IMR-90 (cell line): ENCODE data around the gene GRM4. TPM values are rescaled to one million over a fixed set of nuclear protein-coding genes. Genes with fewer than 3 reads are reported as not detected.

Experiments
- ATAC-seq: fragments of 200-7000 bp; cut with Tn5 transposase; 2 replicates; pipeline ENCODE4 v1.9.1; 2020; ENCODE audit warnings: low read depth, mild to moderate bottlenecking, moderate library complexity
- BruUV-seq: library from RNA; stranded (reverse); fragments of 400-500 nt; replicated peaks from 2 replicates; lab custom pipeline; 2021; lab: Mats Ljungman, UMichigan
- CTCF ChIA-PET: fragments of 300-600 bp; formaldehyde crosslinking; extraction: SDS; loops from one replicate; lab custom pipeline; 2021; ENCODE audit warnings: antibody characterized with exemption; lab: Yijun Ruan, JAX
- POLR2A ChIA-PET: fragments of 300-600 bp; sonication (Branson Sonifier 250); formaldehyde crosslinking; loops from one replicate; lab custom pipeline; 2022; ENCODE audit warnings: antibody characterized with exemption; ENCODE audit not compliant: unreplicated experiment; lab: Charles Lee
- DNase-seq: peaks from one replicate; pipeline ENCODE4 v3.0.0; 2013
- H2AFZ ChIP-seq: replicated peaks from 2 replicates; pipeline ENCODE3; 2013; ENCODE audit warnings: low read length, mild to moderate bottlenecking; ENCODE audit not compliant: poor library complexity
- H2AK5ac ChIP-seq: 2 replicates; pipeline ENCODE4 v1.6.1; 2013; ENCODE audit warnings: low read depth, low read length, inconsistent platforms
- H2AK9ac ChIP-seq: replicated peaks from 2 replicates; pipeline ENCODE3; 2013; ENCODE audit warnings: mild to moderate bottlenecking, low read depth, low read length, moderate library complexity; ENCODE audit not compliant: poor library complexity
- H2BK120ac ChIP-seq: 2 replicates; pipeline ENCODE4 v1.6.1; 2013; ENCODE audit warnings: low read depth, low read length, inconsistent platforms
- H2BK15ac ChIP-seq: 3 replicates; pipeline ENCODE4 v1.6.1; 2013; ENCODE audit warnings: low read depth, low read length, inconsistent platforms
- H2BK20ac ChIP-seq: 2 replicates; pipeline ENCODE4 v1.6.1; 2013; ENCODE audit warnings: low read depth, mild to moderate bottlenecking, inconsistent platforms, low read length, moderate library complexity
- H2BK5ac ChIP-seq: 2 replicates; pipeline ENCODE4 v1.6.1; 2013; ENCODE audit warnings: mild to moderate bottlenecking, low read depth, low read length, inconsistent platforms; ENCODE audit not compliant: poor library complexity, severe bottlenecking
- H3K14ac ChIP-seq: replicated peaks from 2 replicates; pipeline ENCODE4 v1.6.1; 2013; ENCODE audit warnings: low read depth, low read length, inconsistent platforms
- H3K18ac ChIP-seq: 2 replicates; pipeline ENCODE4 v1.6.1; 2013; ENCODE audit warnings: low read depth, low read length, control low read depth
- H3K23ac ChIP-seq: 2 replicates; pipeline ENCODE4 v1.6.1; 2013; ENCODE audit warnings: low read depth, low read length, inconsistent platforms
- H3K27ac ChIP-seq: 2 replicates; pipeline ENCODE4 v1.5.1; 2013; ENCODE audit warnings: mild to moderate bottlenecking, control low read depth, low read length; ENCODE audit not compliant: insufficient read depth
- H3K27me3 ChIP-seq: 2 replicates; pipeline ENCODE4 v1.6.1; 2013; ENCODE audit warnings: low read length; ENCODE audit not compliant: control insufficient read depth, insufficient read depth
- H3K36me3 ChIP-seq: 2 replicates; pipeline ENCODE4 v1.6.1; 2013; ENCODE audit warnings: low read length, mixed read lengths; ENCODE audit not compliant: control insufficient read depth, insufficient read depth
- H3K4ac ChIP-seq: 2 replicates; pipeline ENCODE4 v1.6.1; 2013; ENCODE audit warnings: low read depth, low read length, inconsistent platforms
- H3K4me1 ChIP-seq: 2 replicates; pipeline ENCODE4 v1.6.1; 2013; ENCODE audit warnings: low read length, mixed read lengths; ENCODE audit not compliant: control insufficient read depth, insufficient read depth
- H3K4me2 ChIP-seq: 2 replicates; pipeline ENCODE4 v1.6.1; 2013; ENCODE audit warnings: low read depth, mild to moderate bottlenecking, control low read depth, low read length, moderate library complexity
- H3K4me3 ChIP-seq: 2 replicates; pipeline ENCODE4 v1.5.1; 2013; ENCODE audit warnings: low read depth, mild to moderate bottlenecking, control low read depth, low read length, moderate library complexity; ENCODE audit not compliant: insufficient read depth
- H3K56ac ChIP-seq: 2 replicates; pipeline ENCODE4 v1.6.1; 2013; ENCODE audit warnings: low read length, inconsistent platforms; ENCODE audit not compliant: insufficient read depth; ENCODE audit errors: extremely low read depth
- H3K79me1 ChIP-seq, 2 experiments: 2 replicates each; pipeline ENCODE4 v1.6.1; 2013; ENCODE audit warnings: low read length in 2 of 2, inconsistent platforms in 1 of 2, low read depth in 1 of 2
- H3K9ac ChIP-seq: 2 replicates; pipeline ENCODE4 v1.6.1; 2013; ENCODE audit warnings: low read depth, low read length, control low read depth
- H3K9me1 ChIP-seq: 2 replicates; pipeline ENCODE4 v1.6.1; 2013; ENCODE audit warnings: low read length, inconsistent platforms; ENCODE audit not compliant: insufficient read depth
- H3K9me3 ChIP-seq: 2 replicates; pipeline ENCODE4 v1.6.1; 2013; ENCODE audit warnings: low read length; ENCODE audit not compliant: control insufficient read depth, insufficient read depth
- H4K20me1 ChIP-seq: 2 replicates; pipeline ENCODE4 v1.6.1; 2013; ENCODE audit warnings: low read length, inconsistent platforms; ENCODE audit not compliant: insufficient read depth
- H4K5ac ChIP-seq: 2 replicates; pipeline ENCODE4 v1.6.1; 2013; ENCODE audit warnings: mild to moderate bottlenecking, low read depth, low read length, control low read depth
- H4K8ac ChIP-seq, 2 experiments: 2 replicates each; pipeline ENCODE4 v1.6.1; 2013; ENCODE audit warnings: low read depth in 2 of 2, low read length in 2 of 2, control low read depth in 1 of 2, inconsistent platforms in 1 of 2
- H4K91ac ChIP-seq: 2 replicates; pipeline ENCODE4 v1.6.1; 2013; ENCODE audit warnings: low read depth, low read length, inconsistent platforms; ENCODE audit not compliant: insufficient read depth
- BHLHE40 ChIP-seq: fragments of 150-350 bp; IDR thresholded peaks from 2 replicates; pipeline ENCODE4 v1.6.1; 2016; ENCODE audit warnings: mild to moderate bottlenecking, low read depth, low read length
- CEBPB ChIP-seq: IDR thresholded peaks from 2 replicates; pipeline ENCODE4 v1.6.1; 2012; ENCODE audit warnings: low read depth, low read length, improper control_type of control experiment
- CHD1 ChIP-seq: IDR thresholded peaks from 2 replicates; pipeline ENCODE4 v1.6.1; 2012; ENCODE audit warnings: low read depth, low read length, improper control_type of control experiment
- ELK1 ChIP-seq: fragments of 150-350 bp; IDR thresholded peaks from 2 replicates; pipeline ENCODE4 v1.6.1; 2016; ENCODE audit warnings: low read depth, mild to moderate bottlenecking, low read length, moderate library complexity, borderline replicate concordance
- FOS ChIP-seq: fragments of 150-350 bp; IDR thresholded peaks from 2 replicates; pipeline ENCODE4 v1.6.1; 2016; ENCODE audit warnings: low read depth, low read length
- MAFK ChIP-seq: IDR thresholded peaks from 2 replicates; pipeline ENCODE4 v1.6.1; 2012; ENCODE audit warnings: low read depth, low read length, improper control_type of control experiment
- MXI1 ChIP-seq: IDR thresholded peaks from 2 replicates; pipeline ENCODE4 v1.6.1; 2012; ENCODE audit warnings: low read depth, mild to moderate bottlenecking, low read length, moderate library complexity, borderline replicate concordance
- NFE2L2 ChIP-seq: fragments of 150-350 bp; IDR thresholded peaks from 2 replicates; pipeline ENCODE4 v1.6.1; 2016; ENCODE audit warnings: low read depth, mild to moderate bottlenecking, low read length
- POLR2A ChIP-seq: IDR thresholded peaks from 2 replicates; pipeline ENCODE4 v1.6.1; 2012; ENCODE audit warnings: mild to moderate bottlenecking, low read depth, low read length
- RCOR1 ChIP-seq: IDR thresholded peaks from 2 replicates; pipeline ENCODE4 v1.6.1; 2012; ENCODE audit warnings: mild to moderate bottlenecking, low read length, improper control_type of control experiment; ENCODE audit not compliant: insufficient replicate concordance
- RFX5 ChIP-seq: IDR thresholded peaks from 2 replicates; pipeline ENCODE4 v1.8.0; 2012; ENCODE audit warnings: low read depth, mild to moderate bottlenecking, low read length, moderate library complexity
- SMC3 ChIP-seq: fragments of 150-350 bp; IDR thresholded peaks from 2 replicates; pipeline ENCODE4 v1.6.1; 2016; ENCODE audit warnings: low read depth, mild to moderate bottlenecking, antibody characterized with exemption, low read length, moderate library complexity
- USF2 ChIP-seq: fragments of 150-350 bp; IDR thresholded peaks from 2 replicates; pipeline ENCODE4 v1.6.1; 2017; ENCODE audit warnings: mild to moderate bottlenecking, antibody characterized with exemption, low read length, low read depth
- WGBS, 2 experiments: methylation state at CpG; one replicate each; pipeline versions ENCODE4 v1.1.5 to v1.1.7; 2013; ENCODE audit warnings: missing lambda C conversion rate in 2 of 2; ENCODE audit not compliant: insufficient read length in 1 of 2; ENCODE audit errors: extremely low coverage in 2 of 2; 5-methylcytosine and 5-hydroxymethylcytosine counted together
- dilution Hi-C: fragments of 300-500 bp; cut with HindIII; formaldehyde crosslinking; loops from one replicate; pipeline ENCODE4 v1.14.3; 2018; ENCODE audit warnings: low sequenced_read_pairs; ENCODE audit not compliant: unreplicated experiment
- in situ Hi-C: fragments of 300-500 bp; cut with MboI; formaldehyde crosslinking; loops from 3 replicates; pipeline ENCODE4 v1.14.3; 2019; ENCODE audit warnings: low sequenced_read_pairs, inconsistent platforms, mixed read lengths
- intact Hi-C: fragments of 100-400 bp; cut with micrococcal nuclease; formaldehyde crosslinking; loops from 2 replicates; pipeline ENCODE4 v1.10.0; 2022
- polyA plus RNA-seq, 3 experiments: library from polyadenylated mRNA; depleted of rRNA; stranded (reverse); fragments of >200 nt; gene quantifications; 2 replicates each; pipeline ENCODE4 v1.2.3, GENCODE V29; 2012; ENCODE audit warnings: low replicate concordance in 1 of 3
- total RNA-seq: library from RNA; depleted of rRNA; stranded (reverse); fragments of >200 nt; gene quantifications from 2 replicates; pipeline ENCODE4 v1.2.3, GENCODE V29; 2012

Gene GRM4
- total and polyA plus RNA-seq, 2 of the 4 experiments (the other 2 are of a cell fraction), result 0.02 TPM; not detected in 1

GRCh38 chr6:34018961-34019606 is 126.8 kb downstream of the GRM4 start:
- in situ Hi-C loops, result no loop called here
- Histone ChIP-seq H2AK9ac (peak overlapping the region; percentile 65), H2AFZ (no peak overlapping the region), H2BK5ac (no peak overlapping the region), H3K79me1 (no peaks in the 10 kb centered on the region), H4K91ac (no peak overlapping the region), H4K20me1 (no peaks in the 10 kb centered on the region), H3K4me1 (no peaks in the 10 kb centered on the region), H3K14ac (no peak overlapping the region), H3K23ac (no peak overlapping the region), H3K4ac (no peak overlapping the region), H3K56ac (no peak overlapping the region), H3K18ac (no peak overlapping the region), H3K9me1 (no peaks in the 10 kb centered on the region), H3K27me3 (peaks cover 36% of the 10 kb centered on the region), H2BK15ac (no peak overlapping the region), H3K36me3 (no peaks in the 10 kb centered on the region), H4K5ac (no peak overlapping the region), H3K27ac (no peak overlapping the region), H4K8ac (no peak overlapping the region), H3K9ac (no peak overlapping the region), H2AK5ac (no peak overlapping the region), H3K4me2 (no peak overlapping the region), H3K4me3 (no peak overlapping the region), H2BK20ac (no peak overlapping the region), H3K9me3 (no peaks in the 10 kb centered on the region), H2BK120ac (no peak overlapping the region)
- ChIA-PET POLR2A (no interaction called here), CTCF (no interaction called here)
- no peak for DNase-seq
- intact Hi-C loops, result no loop called here
- no peak for ATAC-seq
- BruUV-seq, result no TSS peak
- WGBS, 2 experiments, result 14% methylated on average over 2 of the region's 7 CpGs; no CpG with 5 or more reads in 1 of the 2 experiments
- dilution Hi-C loops, result no loop called here
- TF ChIP-seq CEBPB (no peak), CHD1 (no peak), ELK1 (no peak), POLR2A (no peak), MAFK (no peak), MXI1 (no peak), BHLHE40 (no peak), NFE2L2 (no peak), RCOR1 (no peak), USF2 (no peak), FOS (no peak), SMC3 (no peak), RFX5 (no peak)
